DOHH2 (cell line): Measurements from ENCODE around the gene RANBP10.

Source experiments
- EZH2phosphoT487 ChIP-seq: fragments of 200-600 bp; sonication (generic); IDR thresholded peaks from 2 replicates; pipeline ENCODE4 v1.6.1; 2017; ENCODE audit warnings: borderline replicate concordance, mild to moderate bottlenecking, antibody characterized with exemption, low read length, moderate library complexity, mixed read lengths
- TF ChIP-seq, protein P1 (sequence below): fragments of 200-600 bp; sonication (generic); IDR thresholded peaks from one replicate; pipeline ENCODE4 v1.5.1; 2014; ENCODE audit warnings: antibody characterized with exemption, mild to moderate bottlenecking, low read depth, low read length; ENCODE audit not compliant: poor library complexity, severe bottlenecking

DNA sequence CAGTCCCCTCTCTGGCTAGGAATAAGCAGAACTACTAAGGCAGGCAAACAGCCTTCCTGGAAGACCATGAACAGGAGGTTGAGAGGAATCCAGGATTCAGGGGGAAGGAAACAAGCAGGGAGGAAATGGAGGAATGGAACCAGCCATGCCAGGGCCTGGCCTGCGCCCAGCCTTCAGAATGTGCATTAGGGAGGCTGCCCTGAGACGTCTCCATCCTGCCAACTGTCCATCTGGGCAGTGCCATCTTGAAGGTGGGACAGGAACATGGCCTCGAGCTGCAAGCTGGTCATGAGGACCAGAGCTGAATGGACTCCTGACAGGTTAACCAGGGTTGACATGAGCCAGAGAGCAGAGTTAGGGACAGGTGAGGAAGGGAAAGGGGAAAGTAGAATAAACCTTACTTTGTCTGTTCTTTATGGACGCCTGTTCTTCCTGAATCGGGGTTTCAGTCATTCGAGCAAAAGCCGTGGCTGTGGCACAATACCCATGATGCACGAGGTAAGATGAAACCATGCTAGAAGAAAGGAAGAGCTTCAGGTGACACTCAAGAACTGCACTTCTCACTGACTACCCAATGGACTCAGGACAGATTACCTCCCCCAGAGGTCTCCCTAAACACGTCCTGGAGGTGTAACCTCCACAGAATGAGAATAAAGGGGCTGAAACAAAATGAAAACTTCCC is 75.1 kb downstream of the RANBP10 start:
- TF ChIP-seq, protein P1, sequence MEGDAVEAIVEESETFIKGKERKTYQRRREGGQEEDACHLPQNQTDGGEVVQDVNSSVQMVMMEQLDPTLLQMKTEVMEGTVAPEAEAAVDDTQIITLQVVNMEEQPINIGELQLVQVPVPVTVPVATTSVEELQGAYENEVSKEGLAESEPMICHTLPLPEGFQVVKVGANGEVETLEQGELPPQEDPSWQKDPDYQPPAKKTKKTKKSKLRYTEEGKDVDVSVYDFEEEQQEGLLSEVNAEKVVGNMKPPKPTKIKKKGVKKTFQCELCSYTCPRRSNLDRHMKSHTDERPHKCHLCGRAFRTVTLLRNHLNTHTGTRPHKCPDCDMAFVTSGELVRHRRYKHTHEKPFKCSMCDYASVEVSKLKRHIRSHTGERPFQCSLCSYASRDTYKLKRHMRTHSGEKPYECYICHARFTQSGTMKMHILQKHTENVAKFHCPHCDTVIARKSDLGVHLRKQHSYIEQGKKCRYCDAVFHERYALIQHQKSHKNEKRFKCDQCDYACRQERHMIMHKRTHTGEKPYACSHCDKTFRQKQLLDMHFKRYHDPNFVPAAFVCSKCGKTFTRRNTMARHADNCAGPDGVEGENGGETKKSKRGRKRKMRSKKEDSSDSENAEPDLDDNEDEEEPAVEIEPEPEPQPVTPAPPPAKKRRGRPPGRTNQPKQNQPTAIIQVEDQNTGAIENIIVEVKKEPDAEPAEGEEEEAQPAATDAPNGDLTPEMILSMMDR = no peak
- no peak for TF ChIP-seq EZH2phosphoT487
